ENCODE results near the gene NUDT14.

The NUDT14 gene

GRCh38 chr14:105203701-105204100 lies 22.6 kb upstream of the NUDT14 start:
- no peak for TF ChIP-seq SIN3A (IDR thresholded peaks at IDR 0.05; ENCODE audit: borderline replicate concordance, insufficient read depth, low read length)
- TF ChIP-seq TAF1 (IDR thresholded peaks at IDR 0.05; ENCODE audit: borderline replicate concordance, insufficient read depth, low read length): no peak
- no peak for TF ChIP-seq POLR2AphosphoS5 (IDR thresholded peaks at IDR 0.05; ENCODE audit: low read depth, low read length)
- no peak for TF ChIP-seq REST (IDR thresholded peaks at IDR 0.05; ENCODE audit: insufficient read depth in 1 of 2, low read depth in 2 of 2, low read length in 2 of 2)
- no peak for TF ChIP-seq FOXP2 (optimal IDR thresholded peaks at IDR 0.05; ENCODE audit: borderline replicate concordance, extremely low read depth, extremely low read length, insufficient read depth)

GRCh38 chr14:105203057-105203531 lies 22.0 kb upstream of the NUDT14 start:
- TF ChIP-seq POLR2AphosphoS5 (IDR thresholded peaks at IDR 0.05; ENCODE audit: low read depth, low read length) (no peak), FOXP2 (optimal IDR thresholded peaks at IDR 0.05; ENCODE audit: borderline replicate concordance, extremely low read depth, extremely low read length, insufficient read depth) (no peak), TAF1 (IDR thresholded peaks at IDR 0.05; ENCODE audit: borderline replicate concordance, insufficient read depth, low read length) (no peak), REST (IDR thresholded peaks at IDR 0.05; ENCODE audit: insufficient read depth in 1 of 2, low read depth in 2 of 2, low read length in 2 of 2) (no peak), SIN3A (IDR thresholded peaks at IDR 0.05; ENCODE audit: borderline replicate concordance, insufficient read depth, low read length) (no peak)

- TF ChIP-seq SIN3A (IDR thresholded peaks at IDR 0.05; ENCODE audit: borderline replicate concordance, insufficient read depth, low read length) (no peak), REST (IDR thresholded peaks at IDR 0.05; ENCODE audit: insufficient read depth in 1 of 2, low read depth in 2 of 2, low read length in 2 of 2) (no peak), FOXP2 (optimal IDR thresholded peaks at IDR 0.05; ENCODE audit: borderline replicate concordance, extremely low read depth, extremely low read length, insufficient read depth) (no peak), TAF1 (IDR thresholded peaks at IDR 0.05; ENCODE audit: borderline replicate concordance, insufficient read depth, low read length) (no peak), POLR2AphosphoS5 (IDR thresholded peaks at IDR 0.05; ENCODE audit: low read depth, low read length) (no peak)
These were observed 20.9 kb upstream of the NUDT14 start for GRCh38 chr14:105201925-105202513.

- TF ChIP-seq REST (IDR thresholded peaks at IDR 0.05; ENCODE audit: insufficient read depth in 1 of 2, low read depth in 2 of 2, low read length in 2 of 2): no peak
- no peak for TF ChIP-seq TAF1 (IDR thresholded peaks at IDR 0.05; ENCODE audit: borderline replicate concordance, insufficient read depth, low read length)
- TF ChIP-seq SIN3A (IDR thresholded peaks at IDR 0.05; ENCODE audit: borderline replicate concordance, insufficient read depth, low read length): no peak
- no peak for TF ChIP-seq FOXP2 (optimal IDR thresholded peaks at IDR 0.05; ENCODE audit: borderline replicate concordance, extremely low read depth, extremely low read length, insufficient read depth)
- TF ChIP-seq POLR2AphosphoS5 (IDR thresholded peaks at IDR 0.05; ENCODE audit: low read depth, low read length): no peak
These were observed 20.2 kb upstream of the NUDT14 start for GRCh38 chr14:105201156-105201924.

Data from PFSK-1 (cell line).